SU-DHL-6 (cell line): ENCODE measurements around the gene LNX1.

ENCODE experiments used
- H2AFZ ChIP-seq: fragments of 200-600 bp; sonication (generic); 2 replicates; pipeline ENCODE4 v1.6.1; 2014; ENCODE audit warnings: low read depth, mild to moderate bottlenecking, moderate library complexity, mixed read lengths, antibody characterized with exemption, low read length; ENCODE audit not compliant: severe bottlenecking
- H3F3A ChIP-seq: fragments of 200-600 bp; shearing (Covaris generic); 2 replicates; pipeline ENCODE4 v1.6.0; 2016; ENCODE audit warnings: antibody characterized with exemption, mild to moderate bottlenecking; ENCODE audit not compliant: insufficient read depth
- H3K27ac ChIP-seq: fragments of 200-600 bp; sonication (generic); 2 replicates; pipeline ENCODE4 v1.5.1; 2016; ENCODE audit warnings: low read depth, mild to moderate bottlenecking, low read length, moderate library complexity, mixed read lengths
- H3K27me3 ChIP-seq: fragments of 200-600 bp; sonication (generic), shearing (Covaris generic); 2 replicates; pipeline ENCODE4 v1.6.0; 2014; ENCODE audit warnings: mild to moderate bottlenecking, low read length
- H3K36me3 ChIP-seq: fragments of 200-600 bp; sonication (generic); 2 replicates; pipeline ENCODE4 v1.6.1; 2014; ENCODE audit warnings: mild to moderate bottlenecking, low read length, mixed read lengths
- H3K4me2 ChIP-seq: fragments of 300-600, 200-600 bp; shearing (Covaris generic), sonication (generic); 2 replicates; pipeline ENCODE4 v1.6.0; 2014; ENCODE audit warnings: low read length, low read depth, mild to moderate bottlenecking; ENCODE audit not compliant: poor library complexity, severe bottlenecking
- H3K4me3 ChIP-seq: fragments of 200-600 bp; sonication (generic); 2 replicates; pipeline ENCODE4 v1.5.1; 2014; ENCODE audit warnings: antibody characterized with exemption, low read length, mild to moderate bottlenecking, mixed read lengths; ENCODE audit not compliant: insufficient read depth, poor library complexity, severe bottlenecking
- H3K79me2 ChIP-seq: fragments of 200-600 bp; sonication (generic); 2 replicates; pipeline ENCODE4 v1.6.1; 2014; ENCODE audit warnings: mild to moderate bottlenecking, low read length, moderate library complexity; ENCODE audit not compliant: insufficient read depth
- H3K9ac ChIP-seq: fragments of 200-600 bp; sonication (generic); 2 replicates; pipeline ENCODE4 v1.7.0; 2014; ENCODE audit warnings: mild to moderate bottlenecking, low read length
- H3K9me2 ChIP-seq: fragments of 200-600 bp; sonication (generic); replicated peaks from 2 replicates; pipeline ENCODE4 v1.6.1; 2014; ENCODE audit warnings: low read length; ENCODE audit not compliant: insufficient read depth
- H3K9me3 ChIP-seq: fragments of 200-600 bp; sonication (generic); 2 replicates; pipeline ENCODE4 v1.6.1; 2014; ENCODE audit warnings: low read length, mixed read lengths; ENCODE audit not compliant: insufficient read depth
- H4K20me1 ChIP-seq: fragments of 200-600 bp; sonication (generic); 2 replicates; pipeline ENCODE4 v1.6.1; 2014; ENCODE audit warnings: low read depth, mild to moderate bottlenecking, antibody characterized with exemption, low read length, moderate library complexity, mixed read lengths
- EZH2phosphoT487 ChIP-seq: fragments of 200-600 bp; sonication (generic), shearing (Covaris generic); conservative IDR thresholded peaks from 2 replicates; pipeline ENCODE4 v1.6.1; 2018; ENCODE audit warnings: mild to moderate bottlenecking, antibody characterized with exemption, low read length, moderate library complexity, mixed read lengths
- TF ChIP-seq, protein P1 (sequence below): fragments of 200-600 bp; sonication (generic); IDR thresholded peaks from one replicate; pipeline ENCODE4 v1.5.1; 2017; ENCODE audit warnings: antibody characterized with exemption, mild to moderate bottlenecking, low read length, moderate library complexity; ENCODE audit not compliant: insufficient read depth, poor library complexity, severe bottlenecking

The LNX1 gene

DNA sequence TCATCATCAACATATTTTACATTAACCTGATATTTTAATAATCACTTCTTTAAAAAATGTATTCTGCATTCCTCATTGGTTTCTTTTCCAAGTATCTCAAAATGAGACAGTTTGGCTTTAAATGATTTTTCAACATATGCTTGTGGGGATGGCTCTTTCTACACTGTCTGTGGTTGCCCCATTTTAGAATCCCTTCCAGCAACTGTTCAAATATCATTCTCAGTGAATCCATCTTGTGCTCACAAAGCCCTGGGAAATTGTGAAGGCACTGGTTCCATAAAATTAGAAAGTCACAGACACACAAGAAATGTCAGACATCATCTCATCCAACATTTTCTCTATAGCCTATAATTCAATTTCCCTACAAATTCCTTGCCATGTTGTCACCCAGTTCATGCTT lies 103.5 kb downstream of the LNX1 start:
- H3K4me2 ChIP-seq, result no peak overlapping the region
- no peak overlapping the region for H3K9ac ChIP-seq
- no peaks in the 10 kb centered on the region for H3K9me3 ChIP-seq
- no peak overlapping the region for H3K4me3 ChIP-seq
- H4K20me1 ChIP-seq, result no peaks in the 10 kb centered on the region
- no peak for TF ChIP-seq EZH2phosphoT487
- TF ChIP-seq, protein P1, sequence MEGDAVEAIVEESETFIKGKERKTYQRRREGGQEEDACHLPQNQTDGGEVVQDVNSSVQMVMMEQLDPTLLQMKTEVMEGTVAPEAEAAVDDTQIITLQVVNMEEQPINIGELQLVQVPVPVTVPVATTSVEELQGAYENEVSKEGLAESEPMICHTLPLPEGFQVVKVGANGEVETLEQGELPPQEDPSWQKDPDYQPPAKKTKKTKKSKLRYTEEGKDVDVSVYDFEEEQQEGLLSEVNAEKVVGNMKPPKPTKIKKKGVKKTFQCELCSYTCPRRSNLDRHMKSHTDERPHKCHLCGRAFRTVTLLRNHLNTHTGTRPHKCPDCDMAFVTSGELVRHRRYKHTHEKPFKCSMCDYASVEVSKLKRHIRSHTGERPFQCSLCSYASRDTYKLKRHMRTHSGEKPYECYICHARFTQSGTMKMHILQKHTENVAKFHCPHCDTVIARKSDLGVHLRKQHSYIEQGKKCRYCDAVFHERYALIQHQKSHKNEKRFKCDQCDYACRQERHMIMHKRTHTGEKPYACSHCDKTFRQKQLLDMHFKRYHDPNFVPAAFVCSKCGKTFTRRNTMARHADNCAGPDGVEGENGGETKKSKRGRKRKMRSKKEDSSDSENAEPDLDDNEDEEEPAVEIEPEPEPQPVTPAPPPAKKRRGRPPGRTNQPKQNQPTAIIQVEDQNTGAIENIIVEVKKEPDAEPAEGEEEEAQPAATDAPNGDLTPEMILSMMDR, result no peak
- H3F3A ChIP-seq, result no peaks in the 10 kb centered on the region
- no peak overlapping the region for H3K27ac ChIP-seq
- no peaks in the 10 kb centered on the region for H3K79me2 ChIP-seq
- H3K27me3 ChIP-seq, result no peaks in the 10 kb centered on the region
- H3K9me2 ChIP-seq, result no peaks in the 10 kb centered on the region
- no peaks in the 10 kb centered on the region for H3K36me3 ChIP-seq
- no peak overlapping the region for H2AFZ ChIP-seq

DNA sequence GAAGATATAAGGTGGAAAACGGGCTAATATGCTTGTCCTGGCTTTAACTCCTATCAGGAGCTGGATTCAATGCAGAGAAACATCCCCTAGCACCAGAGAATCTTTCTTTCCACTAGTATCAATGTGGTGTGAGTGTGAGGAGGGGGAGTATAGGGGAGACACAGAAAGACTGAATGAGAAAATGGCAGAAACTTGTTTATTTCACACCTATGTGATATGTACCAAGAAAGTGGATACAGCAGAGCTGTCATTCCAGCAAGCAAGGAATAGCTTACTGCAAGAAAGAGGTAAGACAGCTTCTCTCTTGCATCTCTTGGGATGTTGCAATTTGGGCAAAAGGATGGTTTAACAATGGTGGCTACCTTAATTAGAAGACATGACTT lies 105.6 kb downstream of the LNX1 start:
- H3K9ac ChIP-seq, result no peak overlapping the region
- no peak overlapping the region for H2AFZ ChIP-seq
- no peak for TF ChIP-seq EZH2phosphoT487
- TF ChIP-seq, protein P1, result no peak
- no peaks in the 10 kb centered on the region for H3F3A ChIP-seq
- no peaks in the 10 kb centered on the region for H3K79me2 ChIP-seq
- no peak overlapping the region for H3K27ac ChIP-seq
- no peak overlapping the region for H3K4me2 ChIP-seq
- H3K4me3 ChIP-seq, result no peak overlapping the region
- H3K36me3 ChIP-seq, result no peaks in the 10 kb centered on the region
- H4K20me1 ChIP-seq, result no peaks in the 10 kb centered on the region
- H3K9me3 ChIP-seq, result no peaks in the 10 kb centered on the region
- H3K9me2 ChIP-seq, result no peaks in the 10 kb centered on the region
- no peaks in the 10 kb centered on the region for H3K27me3 ChIP-seq

DNA sequence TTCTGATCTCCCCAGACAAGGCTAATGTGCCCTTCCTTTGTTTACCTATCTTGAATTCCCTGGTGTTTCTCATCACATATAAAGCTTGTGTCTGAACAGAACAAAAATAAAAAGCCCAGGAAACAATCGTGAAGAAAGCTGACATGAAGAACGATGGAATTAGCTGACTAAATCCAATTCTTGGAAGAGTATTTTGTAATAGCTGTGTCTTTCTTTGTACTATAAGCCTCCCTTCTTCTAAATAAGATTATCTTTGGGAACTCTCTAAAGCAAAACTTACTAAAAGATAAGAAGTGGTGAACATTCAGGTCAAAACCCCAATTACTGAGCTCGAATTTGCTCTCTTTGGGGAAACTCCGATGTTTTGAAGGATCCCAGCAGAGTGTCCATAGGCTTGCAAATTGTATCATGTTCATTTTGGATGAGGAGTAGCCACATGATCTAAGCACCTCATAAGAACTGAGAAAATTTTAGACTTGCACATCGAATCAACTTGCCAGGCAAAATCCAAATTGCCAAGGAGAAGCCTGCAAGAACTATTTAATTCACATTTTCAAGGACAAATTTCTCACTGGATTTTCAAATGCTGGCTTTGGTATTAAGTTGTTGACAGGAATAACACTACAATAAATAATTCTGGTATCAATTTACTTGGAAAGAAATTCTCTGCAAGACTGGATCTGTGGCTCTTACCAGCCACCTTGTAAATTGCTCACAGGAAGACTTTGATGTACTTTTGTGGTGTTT lies 106.2 kb downstream of the LNX1 start:
- Histone ChIP-seq H3K79me2 (no peaks in the 10 kb centered on the region), H3K9me3 (no peaks in the 10 kb centered on the region), H3K4me3 (no peak overlapping the region), H3K36me3 (no peaks in the 10 kb centered on the region), H4K20me1 (no peaks in the 10 kb centered on the region), H3K4me2 (no peak overlapping the region), H3F3A (no peaks in the 10 kb centered on the region), H3K9ac (no peak overlapping the region), H3K9me2 (no peaks in the 10 kb centered on the region), H3K27me3 (no peaks in the 10 kb centered on the region), H2AFZ (no peak overlapping the region), H3K27ac (no peak overlapping the region)
- no peak for TF ChIP-seq EZH2phosphoT487
- TF ChIP-seq, protein P1, result no peak
